PC-9 (cell line): Measurements from ENCODE around the gene MOBP. TPM values are rescaled to one million over a fixed set of nuclear protein-coding genes. Genes with fewer than 3 reads are reported as not detected.

Source experiments
- BruUV-seq: library from RNA; stranded (reverse); fragments of 400-500 nt; replicated peaks from 2 replicates; lab custom pipeline; 2021; lab: Mats Ljungman, UMichigan
- CTCF ChIA-PET: fragments of 300-600 bp; sonication (Branson Sonifier 250); formaldehyde crosslinking; loops from one replicate; lab custom pipeline; 2022; ENCODE audit warnings: antibody characterized with exemption; lab: Charles Lee
- POLR2A ChIA-PET: fragments of 300-600 bp; sonication (Branson Sonifier 250); formaldehyde crosslinking; loops from one replicate; lab custom pipeline; 2022; ENCODE audit warnings: antibody characterized with exemption; ENCODE audit not compliant: unreplicated experiment; lab: Charles Lee
- DNase-seq, 2 experiments: peaks; one replicate each; pipeline versions ENCODE4 v3.0.0 to v3.0.0-alpha.2; 2015 to 2022; ENCODE audit warnings: mixed read lengths in 1 of 2
- H2AFZ ChIP-seq: fragments of 200-600 bp; sonication (generic); 2 replicates; pipeline ENCODE4 v1.8.1; 2017; ENCODE audit warnings: antibody characterized with exemption
- H3F3A ChIP-seq: fragments of 200-600 bp; sonication (generic); 2 replicates; pipeline ENCODE4 v1.8.1; 2017; ENCODE audit warnings: antibody characterized with exemption, mild to moderate bottlenecking, low read depth; ENCODE audit not compliant: insufficient read depth
- H3K27ac ChIP-seq: fragments of 200-600 bp; sonication (generic); 2 replicates; pipeline ENCODE4 v1.6.1; 2016; ENCODE audit warnings: mixed run types
- H3K27me3 ChIP-seq: fragments of 200-600 bp; sonication (generic); 2 replicates; pipeline ENCODE4 v1.6.1; 2016; ENCODE audit warnings: low read depth, mixed run types; ENCODE audit not compliant: insufficient read depth
- H3K36me3 ChIP-seq: fragments of 200-600 bp; sonication (generic); 2 replicates; pipeline ENCODE4 v1.6.1; 2016; ENCODE audit warnings: low read depth, mixed run types
- H3K4me1 ChIP-seq: fragments of 200-600 bp; sonication (generic); replicated peaks from 2 replicates; pipeline ENCODE4 v1.6.1; 2016; ENCODE audit warnings: mixed run types; ENCODE audit not compliant: insufficient read depth
- H3K4me2 ChIP-seq: fragments of 200-600 bp; sonication (generic); 2 replicates; pipeline ENCODE4 v1.6.1; 2017; ENCODE audit warnings: mixed run types
- H3K4me3 ChIP-seq: fragments of 200-600 bp; sonication (generic); 2 replicates; pipeline ENCODE4 v1.6.1; 2016; ENCODE audit warnings: mixed run types
- H3K79me2 ChIP-seq: fragments of 200-600 bp; sonication (generic); 2 replicates; pipeline ENCODE4 v1.6.1; 2017; ENCODE audit warnings: low read depth, mixed run types
- H3K9me2 ChIP-seq: fragments of 200-600 bp; sonication (generic); 2 replicates; pipeline ENCODE4 v1.8.1; 2017; ENCODE audit warnings: mild to moderate bottlenecking; ENCODE audit not compliant: insufficient read depth
- H3K9me3 ChIP-seq: fragments of 200-600 bp; sonication (generic); 2 replicates; pipeline ENCODE4 v1.8.1; 2016; ENCODE audit warnings: low read depth; ENCODE audit not compliant: insufficient read depth
- H4K20me1 ChIP-seq: fragments of 200-600 bp; sonication (generic); 2 replicates; pipeline ENCODE4 v1.8.1; 2017; ENCODE audit not compliant: insufficient read depth
- EZH2 ChIP-seq: fragments of 200-600 bp; sonication (generic); IDR thresholded peaks from 2 replicates; pipeline ENCODE4 v1.8.0; 2017; ENCODE audit warnings: antibody characterized with exemption, low read depth
- intact Hi-C: fragments of 100-400 bp; cut with micrococcal nuclease; formaldehyde crosslinking; loops from one replicate; pipeline ENCODE4 v1.10.0; 2022; ENCODE audit not compliant: unreplicated experiment
- total RNA-seq: library from RNA; stranded (reverse); gene quantifications from 2 replicates; pipeline ENCODE4 v1.2.3, GENCODE V29; 2021
- TF ChIP-seq, protein P1 (sequence below): fragments of 200-600 bp; sonication (generic); conservative IDR thresholded peaks from 2 replicates; pipeline ENCODE4 v1.6.1; 2017; ENCODE audit warnings: mixed run types, antibody characterized with exemption, mild to moderate bottlenecking, moderate library complexity

The MOBP gene
- total RNA-seq, 1 experiment from 2014 or later: not detected

DNA sequence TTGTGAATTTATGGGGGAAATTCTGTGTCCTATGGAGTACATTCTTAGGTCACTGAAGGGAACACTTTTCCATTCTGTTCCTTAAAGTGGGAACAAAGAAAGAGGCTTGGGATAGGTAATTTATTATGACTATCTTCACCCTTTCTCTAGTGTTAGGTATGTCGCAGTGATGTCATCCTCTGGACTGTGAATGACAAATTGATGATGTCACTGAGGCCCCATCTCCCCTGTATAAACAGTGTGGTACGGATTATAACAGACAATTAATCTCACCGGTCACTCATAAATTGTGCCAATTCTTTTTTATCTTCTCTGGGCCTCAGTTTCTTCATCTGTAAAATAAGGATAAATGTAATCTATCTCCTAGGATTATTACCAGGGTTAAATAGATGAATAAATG lies 23.5 kb downstream of the MOBP start:
- Histone ChIP-seq H3K4me3 (no peak overlapping the region), H3K27ac (no peak overlapping the region), H3K36me3 (no peaks in the 10 kb centered on the region), H4K20me1 (no peaks in the 10 kb centered on the region), H2AFZ (no peak overlapping the region), H3F3A (no peaks in the 10 kb centered on the region), H3K4me1 (no peaks in the 10 kb centered on the region), H3K4me2 (no peak overlapping the region), H3K79me2 (no peaks in the 10 kb centered on the region), H3K9me3 (no peaks in the 10 kb centered on the region), H3K9me2 (no peaks in the 10 kb centered on the region), H3K27me3 (peaks cover 22% of the 10 kb centered on the region; the same call in 1 of the 2 replicates)
- BruUV-seq: no TSS peak
- CTCF ChIA-PET: no interaction called here
- DNase-seq: no peak
- intact Hi-C loops: no loop called here
- no peak for TF ChIP-seq EZH2
- TF ChIP-seq, protein P1, sequence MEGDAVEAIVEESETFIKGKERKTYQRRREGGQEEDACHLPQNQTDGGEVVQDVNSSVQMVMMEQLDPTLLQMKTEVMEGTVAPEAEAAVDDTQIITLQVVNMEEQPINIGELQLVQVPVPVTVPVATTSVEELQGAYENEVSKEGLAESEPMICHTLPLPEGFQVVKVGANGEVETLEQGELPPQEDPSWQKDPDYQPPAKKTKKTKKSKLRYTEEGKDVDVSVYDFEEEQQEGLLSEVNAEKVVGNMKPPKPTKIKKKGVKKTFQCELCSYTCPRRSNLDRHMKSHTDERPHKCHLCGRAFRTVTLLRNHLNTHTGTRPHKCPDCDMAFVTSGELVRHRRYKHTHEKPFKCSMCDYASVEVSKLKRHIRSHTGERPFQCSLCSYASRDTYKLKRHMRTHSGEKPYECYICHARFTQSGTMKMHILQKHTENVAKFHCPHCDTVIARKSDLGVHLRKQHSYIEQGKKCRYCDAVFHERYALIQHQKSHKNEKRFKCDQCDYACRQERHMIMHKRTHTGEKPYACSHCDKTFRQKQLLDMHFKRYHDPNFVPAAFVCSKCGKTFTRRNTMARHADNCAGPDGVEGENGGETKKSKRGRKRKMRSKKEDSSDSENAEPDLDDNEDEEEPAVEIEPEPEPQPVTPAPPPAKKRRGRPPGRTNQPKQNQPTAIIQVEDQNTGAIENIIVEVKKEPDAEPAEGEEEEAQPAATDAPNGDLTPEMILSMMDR: no peak
- POLR2A ChIA-PET: no interaction called here

DNA sequence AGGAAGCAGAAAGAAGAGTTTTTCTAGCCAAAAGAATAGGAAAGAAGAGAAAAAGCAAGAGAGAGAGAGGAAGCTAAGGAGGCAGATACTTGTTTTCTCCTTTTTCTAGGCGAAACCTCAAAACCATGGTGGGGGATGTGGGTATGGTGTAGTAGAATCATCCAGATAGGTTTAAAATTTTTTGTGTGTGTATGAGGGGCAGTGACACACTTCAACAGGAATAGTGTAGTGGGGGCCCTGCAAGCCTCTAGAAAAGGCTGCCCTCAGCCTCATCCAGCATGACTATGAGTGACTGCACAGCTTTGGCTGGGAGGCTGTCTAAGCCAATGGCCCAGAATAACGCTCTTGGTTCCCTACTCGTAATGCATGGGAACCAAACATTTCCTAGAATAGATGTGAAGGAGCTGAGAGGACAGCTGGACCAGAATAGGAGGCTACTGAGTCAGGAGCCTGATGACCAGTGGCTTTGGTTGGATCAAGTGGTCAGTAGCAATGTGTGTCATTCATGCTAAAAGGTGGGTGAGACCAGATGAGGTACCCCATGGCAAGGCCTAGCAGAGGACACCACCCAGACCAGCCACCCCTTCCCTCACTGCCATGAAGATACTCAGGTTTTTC lies 24.4 kb downstream of the MOBP start:
- no peaks in the 10 kb centered on the region for H3K36me3 ChIP-seq
- no peak overlapping the region for H2AFZ ChIP-seq
- DNase-seq: no peak
- TF ChIP-seq, protein P1: no peak
- no peak for TF ChIP-seq EZH2
- no peaks in the 10 kb centered on the region for H4K20me1 ChIP-seq
- H3K27ac ChIP-seq: no peak overlapping the region
- H3K4me2 ChIP-seq: no peak overlapping the region
- H3F3A ChIP-seq: no peaks in the 10 kb centered on the region
- no TSS peak for BruUV-seq
- H3K79me2 ChIP-seq: no peaks in the 10 kb centered on the region
- no peaks in the 10 kb centered on the region for H3K4me1 ChIP-seq
- intact Hi-C loops: no loop called here
- H3K27me3 ChIP-seq: peaks cover 26% of the 10 kb centered on the region; the same call in 1 of the 2 replicates
- ChIA-PET CTCF (no interaction called here), POLR2A (no interaction called here)
- no peak overlapping the region for H3K4me3 ChIP-seq
- no peaks in the 10 kb centered on the region for H3K9me3 ChIP-seq
- H3K9me2 ChIP-seq: no peaks in the 10 kb centered on the region

DNA sequence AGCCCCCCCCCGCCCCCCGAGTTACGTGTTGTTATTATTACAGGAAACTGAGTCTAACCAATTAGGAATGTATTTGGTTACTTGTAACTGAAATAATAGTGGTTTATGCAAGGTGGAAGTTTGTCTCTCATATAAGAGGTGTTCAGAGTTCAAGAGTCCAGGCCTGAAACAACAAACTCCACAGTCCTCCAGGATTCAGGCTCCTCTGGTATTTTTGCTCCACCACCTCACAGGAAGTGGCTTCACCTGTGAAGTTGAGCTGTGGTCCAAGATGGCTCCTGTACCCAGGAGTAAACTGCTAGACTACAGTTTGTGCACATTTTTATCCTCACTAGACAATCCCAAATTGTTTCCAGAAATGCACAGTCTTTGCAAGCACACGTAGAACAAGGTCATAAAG lies 27.3 kb downstream of the MOBP start:
- ChIA-PET POLR2A (no interaction called here), CTCF (no interaction called here)
- H3F3A ChIP-seq: no peaks in the 10 kb centered on the region
- H3K4me2 ChIP-seq: no peak overlapping the region
- H3K79me2 ChIP-seq: no peaks in the 10 kb centered on the region
- H3K9me3 ChIP-seq: no peaks in the 10 kb centered on the region
- no peak overlapping the region for H2AFZ ChIP-seq
- BruUV-seq: no TSS peak
- peaks cover 25% of the 10 kb centered on the region; the same call in 1 of the 2 replicates for H3K27me3 ChIP-seq
- no peaks in the 10 kb centered on the region for H3K4me1 ChIP-seq
- no peak overlapping the region for H3K4me3 ChIP-seq
- intact Hi-C loops: no loop called here
- no peak overlapping the region for H3K27ac ChIP-seq
- H3K36me3 ChIP-seq: no peaks in the 10 kb centered on the region
- no peak for DNase-seq
- TF ChIP-seq, protein P1: no peak
- no peak for TF ChIP-seq EZH2
- H3K9me2 ChIP-seq: no peaks in the 10 kb centered on the region
- H4K20me1 ChIP-seq: no peaks in the 10 kb centered on the region
